PC-9 (cell line): ENCODE data around the gene UGT2B11.
"Not testable (repeated sequence)": the region's sequence is repeated elsewhere in the genome, so short reads cannot be mapped to it uniquely, and the experiment has no call there.

ENCODE experiments used
- CTCF ChIP-seq: fragments of 200-600 bp; sonication (generic); conservative IDR thresholded peaks from 2 replicates; pipeline ENCODE4 v1.6.1; 2017; ENCODE audit warnings: mixed run types, antibody characterized with exemption, mild to moderate bottlenecking, moderate library complexity
- EZH2 ChIP-seq: fragments of 200-600 bp; sonication (generic); IDR thresholded peaks from 2 replicates; pipeline ENCODE4 v1.8.0; 2017; ENCODE audit warnings: antibody characterized with exemption, low read depth

- TF ChIP-seq CTCF, EZH2: not testable (repeated sequence)
Observed at GRCh38 chr4:69240787-69241186, 26.2 kb upstream of the UGT2B11 start.
